Activated B cell treated with CpG ODN at 0.5 μM for 24 hours (primary cell): Measurements from ENCODE around the gene PGGHG. TPM values are rescaled to one million over a fixed set of nuclear protein-coding genes. Genes with fewer than 3 reads are reported as not detected.

ENCODE experiments used
- ATAC-seq: fragments of 200-7000 bp; cut with Tn5 transposase; one replicate; pipeline ENCODE4 v1.10.0; 2021; ENCODE audit warnings: low read depth, mild to moderate bottlenecking, moderate library complexity
- CTCF ChIA-PET: fragments of 350-600 bp; sonication (Branson Sonifier 250); formaldehyde crosslinking; loops from one replicate; lab custom pipeline; 2021; ENCODE audit warnings: antibody characterized with exemption; lab: Charles Lee
- POLR2A ChIA-PET: fragments of 350-600 bp; sonication (Branson Sonifier 250); formaldehyde crosslinking; loops from one replicate; lab custom pipeline; 2021; ENCODE audit warnings: antibody characterized with exemption; lab: Charles Lee
- DNase-seq: peaks from one replicate; pipeline ENCODE4 v3.0.0; 2022
- H3K27ac Mint-ChIP-seq: one replicate; pipeline ENCODE4 v1.8.0; 2020; ENCODE audit warnings: mixed read lengths
- H3K27me3 Mint-ChIP-seq: one replicate; pipeline ENCODE4 v1.8.0; 2021; ENCODE audit warnings: mixed read lengths
- H3K36me3 Mint-ChIP-seq: one replicate; pipeline ENCODE4 v1.8.0; 2021; ENCODE audit warnings: low read depth, mixed read lengths
- H3K4me1 Mint-ChIP-seq: one replicate; pipeline ENCODE4 v1.8.0; 2021; ENCODE audit warnings: mixed read lengths
- H3K4me3 Mint-ChIP-seq: one replicate; pipeline ENCODE4 v1.8.0; 2020; ENCODE audit warnings: mild to moderate bottlenecking, mixed read lengths
- H3K9me3 Mint-ChIP-seq: one replicate; pipeline ENCODE4 v1.8.0; 2020; ENCODE audit warnings: mixed read lengths
- intact Hi-C: fragments of 100-400 bp; cut with micrococcal nuclease; formaldehyde crosslinking; loops from one replicate; pipeline ENCODE4 v1.15.1; 2024
- total RNA-seq: library from RNA; stranded (reverse); gene quantifications from 2 replicates; pipeline ENCODE4 v1.2.3, GENCODE V29; 2022
- TF ChIP-seq, protein P1 (sequence below): fragments of 200-600 bp; IDR thresholded peaks from one replicate; pipeline ENCODE4 v1.8.0; 2022; ENCODE audit warnings: antibody characterized with exemption, mild to moderate bottlenecking

PGGHG gene
- total RNA-seq, 1 donor from 2014 or later: 74.1 TPM

DNA sequence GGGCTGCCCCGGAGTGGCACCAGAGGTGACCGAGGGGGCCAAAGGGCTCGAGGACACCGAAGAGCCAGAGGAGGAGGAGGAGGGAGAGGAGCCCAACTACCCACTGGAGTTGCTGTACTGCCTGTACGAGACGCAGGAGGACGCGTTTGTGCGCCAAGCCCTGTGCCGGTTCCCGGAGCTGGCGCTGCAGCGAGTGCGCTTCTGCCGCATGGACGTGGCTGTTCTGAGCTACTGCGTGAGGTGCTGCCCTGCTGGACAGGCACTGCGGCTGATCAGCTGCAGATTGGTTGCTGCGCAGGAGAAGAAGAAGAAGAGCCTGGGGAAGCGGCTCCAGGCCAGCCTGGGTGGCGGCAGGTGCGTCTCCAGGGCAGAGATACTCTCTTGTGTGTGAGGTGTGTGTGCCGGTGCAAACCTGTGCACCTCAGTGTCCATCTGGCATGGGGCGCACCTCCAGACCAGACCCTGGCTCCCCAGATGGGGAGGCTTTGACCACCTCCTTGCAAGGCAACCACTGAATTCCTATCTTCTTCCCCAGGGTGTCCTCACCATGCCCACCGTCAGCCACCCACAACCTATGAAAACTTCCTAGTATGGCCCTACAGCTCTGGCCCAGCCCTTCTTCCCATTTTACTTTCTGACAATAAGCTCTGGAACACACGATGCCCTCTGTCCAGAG is 7.3 kb upstream of the PGGHG start:
- H3K4me3 Mint-ChIP-seq: peak overlapping the region; percentile 71
- DNase-seq (no peak), ATAC-seq (no peak)
- peaks cover 26% of the 10 kb centered on the region for H3K27me3 Mint-ChIP-seq
- no peaks in the 10 kb centered on the region for H3K36me3 Mint-ChIP-seq
- ChIA-PET CTCF (interaction anchor here (1.1 to 3.5 kb wide), 2 partner anchors 24 to 30 kb away, joined by 3 to 21 read pairs; no protein-coding TSS in a partner anchor), POLR2A (interaction anchor here (0.7 to 6.5 kb wide), 6 partner anchors 9 to 74 kb away, joined by 3 to 74 read pairs (median 9); partner anchors contain the start of genes BET1L, IFITM5, PGGHG and RIC8A)
- H3K4me1 Mint-ChIP-seq: peaks cover 26% of the 10 kb centered on the region
- intact Hi-C loops: no loop called here
- peaks cover 2% of the 10 kb centered on the region for H3K9me3 Mint-ChIP-seq
- no peak overlapping the region for H3K27ac Mint-ChIP-seq
- TF ChIP-seq, protein P1, sequence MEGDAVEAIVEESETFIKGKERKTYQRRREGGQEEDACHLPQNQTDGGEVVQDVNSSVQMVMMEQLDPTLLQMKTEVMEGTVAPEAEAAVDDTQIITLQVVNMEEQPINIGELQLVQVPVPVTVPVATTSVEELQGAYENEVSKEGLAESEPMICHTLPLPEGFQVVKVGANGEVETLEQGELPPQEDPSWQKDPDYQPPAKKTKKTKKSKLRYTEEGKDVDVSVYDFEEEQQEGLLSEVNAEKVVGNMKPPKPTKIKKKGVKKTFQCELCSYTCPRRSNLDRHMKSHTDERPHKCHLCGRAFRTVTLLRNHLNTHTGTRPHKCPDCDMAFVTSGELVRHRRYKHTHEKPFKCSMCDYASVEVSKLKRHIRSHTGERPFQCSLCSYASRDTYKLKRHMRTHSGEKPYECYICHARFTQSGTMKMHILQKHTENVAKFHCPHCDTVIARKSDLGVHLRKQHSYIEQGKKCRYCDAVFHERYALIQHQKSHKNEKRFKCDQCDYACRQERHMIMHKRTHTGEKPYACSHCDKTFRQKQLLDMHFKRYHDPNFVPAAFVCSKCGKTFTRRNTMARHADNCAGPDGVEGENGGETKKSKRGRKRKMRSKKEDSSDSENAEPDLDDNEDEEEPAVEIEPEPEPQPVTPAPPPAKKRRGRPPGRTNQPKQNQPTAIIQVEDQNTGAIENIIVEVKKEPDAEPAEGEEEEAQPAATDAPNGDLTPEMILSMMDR: no peak

DNA sequence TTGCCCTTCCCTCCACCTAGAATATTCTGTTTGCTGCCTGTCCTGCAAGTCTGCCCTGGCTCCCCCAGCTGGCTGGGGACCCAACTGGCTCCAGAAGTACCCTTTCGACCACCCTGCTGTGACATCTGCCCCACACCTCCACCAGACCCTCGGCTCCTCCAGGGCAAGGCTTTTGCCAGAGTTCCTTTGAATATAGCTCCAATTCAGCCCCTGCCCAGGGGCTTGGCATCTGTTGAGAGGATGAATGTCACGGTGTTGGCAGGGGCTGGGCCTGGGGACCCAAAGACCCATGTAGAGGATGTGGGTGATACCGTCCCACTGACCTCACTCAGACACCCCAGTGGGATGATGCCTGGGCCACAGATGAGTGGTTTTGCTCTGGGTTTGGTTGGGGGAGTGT is 6.8 kb upstream of the PGGHG start:
- TF ChIP-seq, protein P1: no peak
- DNase-seq (no peak), ATAC-seq (no peak)
- no peak overlapping the region for H3K27ac Mint-ChIP-seq
- peaks cover 29% of the 10 kb centered on the region for H3K4me1 Mint-ChIP-seq
- POLR2A ChIA-PET: interaction anchor here (1.1 to 6.5 kb wide), 3 partner anchors 15 to 45 kb away, joined by 3 to 74 read pairs (median 7); partner anchors contain the start of genes IFITM5 and PSMD13
- H3K9me3 Mint-ChIP-seq: no peaks in the 10 kb centered on the region
- no peaks in the 10 kb centered on the region for H3K36me3 Mint-ChIP-seq
- H3K4me3 Mint-ChIP-seq: peak overlapping the region; percentile 13
- CTCF ChIA-PET: interaction anchor here (1.1 to 3.5 kb wide), 2 partner anchors 25 to 31 kb away, joined by 3 to 21 read pairs; no protein-coding TSS in a partner anchor
- H3K27me3 Mint-ChIP-seq: peaks cover 29% of the 10 kb centered on the region
- intact Hi-C loops: no loop called here

DNA sequence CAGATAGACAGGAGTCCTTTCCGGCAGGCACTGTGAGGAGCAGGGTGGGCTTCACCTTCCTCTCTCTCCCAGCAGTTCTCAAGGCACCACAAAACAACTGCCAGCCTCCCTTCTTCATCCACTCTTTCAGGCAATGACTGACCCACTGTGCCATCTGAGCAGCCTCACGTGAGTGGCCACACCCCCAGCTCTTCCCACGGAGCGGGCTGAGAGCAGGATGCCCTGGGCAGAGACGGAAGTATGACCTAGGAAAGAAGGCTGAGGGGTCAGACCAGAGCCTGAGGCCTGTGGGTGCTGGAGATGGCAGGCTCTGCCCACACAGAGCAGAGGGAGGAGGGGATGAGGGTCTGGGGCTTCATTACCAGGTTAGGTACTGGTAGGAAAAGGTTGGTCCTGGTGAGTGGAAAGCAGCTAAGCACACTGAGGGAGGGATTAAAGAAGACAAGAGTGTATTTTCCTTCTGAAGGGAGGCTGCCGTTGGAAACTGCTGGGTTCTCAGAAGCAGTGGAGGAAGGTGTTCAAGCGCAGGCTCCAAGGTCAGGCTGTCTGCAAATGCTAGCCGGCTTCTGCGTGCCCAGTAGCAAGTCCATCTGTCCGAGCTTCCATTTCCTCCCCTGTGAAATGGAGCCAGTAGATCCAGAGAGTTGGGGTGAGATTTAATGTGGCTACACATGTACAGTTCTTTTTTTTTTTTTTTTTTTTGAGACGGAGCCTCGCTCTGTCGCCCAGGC is 6.1 kb upstream of the PGGHG start:
- no peak overlapping the region for H3K4me3 Mint-ChIP-seq
- no peak for ATAC-seq
- no peaks in the 10 kb centered on the region for H3K9me3 Mint-ChIP-seq
- no peak for DNase-seq
- POLR2A ChIA-PET: interaction anchor here (1.2 to 6.5 kb wide), 2 partner anchors 16 to 46 kb away, joined by 7 to 74 read pairs; partner anchors contain the start of gene PSMD13
- H3K27ac Mint-ChIP-seq: no peak overlapping the region
- intact Hi-C loops: no loop called here
- peaks cover 30% of the 10 kb centered on the region for H3K27me3 Mint-ChIP-seq
- TF ChIP-seq, protein P1: no peak
- CTCF ChIA-PET: interaction anchor here (1.1 kb wide), 1 partner anchor 25 kb away, joined by 3 read pairs; no protein-coding TSS in a partner anchor
- H3K4me1 Mint-ChIP-seq: peaks cover 31% of the 10 kb centered on the region
- no peaks in the 10 kb centered on the region for H3K36me3 Mint-ChIP-seq

DNA sequence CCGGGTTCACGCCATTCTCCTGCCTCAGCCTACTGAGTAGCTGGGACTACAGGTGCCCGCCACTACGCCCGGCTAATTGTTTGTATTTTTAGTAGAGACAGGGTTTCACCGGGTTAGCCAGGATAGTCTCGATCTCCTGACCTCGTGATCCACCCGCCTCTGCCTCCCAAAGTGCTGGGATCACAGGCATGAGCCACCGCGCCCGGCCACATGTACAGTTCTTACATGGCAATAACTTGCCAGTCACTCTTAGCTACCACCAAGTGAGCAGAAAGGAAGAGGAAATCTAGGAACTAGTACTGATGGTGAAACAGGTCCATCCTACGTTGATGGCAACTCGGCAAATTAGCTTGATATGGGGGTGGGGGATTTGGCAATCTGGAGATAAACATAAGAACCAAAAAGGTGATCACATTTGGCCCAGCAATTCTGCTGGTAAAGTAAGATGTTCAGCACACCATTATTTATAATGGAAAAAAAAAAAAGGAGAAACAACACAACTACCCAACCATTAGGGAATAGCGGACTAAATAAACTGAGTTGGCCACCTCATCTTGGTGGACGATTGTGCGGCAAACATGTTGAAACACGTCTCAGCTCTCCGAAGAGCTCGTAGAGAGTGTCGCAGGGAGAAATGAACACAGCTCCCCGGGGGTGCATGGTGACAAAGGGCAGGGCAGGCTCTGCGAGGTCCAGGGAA is 5.4 kb upstream of the PGGHG start:
- H3K4me1 Mint-ChIP-seq: peaks cover 37% of the 10 kb centered on the region
- TF ChIP-seq, protein P1: no peak
- POLR2A ChIA-PET: interaction anchor here (1.0 to 6.5 kb wide), 4 partner anchors 9 to 47 kb away, joined by 3 to 74 read pairs (median 6); partner anchors contain the start of gene PSMD13
- no peak overlapping the region for H3K27ac Mint-ChIP-seq
- H3K9me3 Mint-ChIP-seq: no peaks in the 10 kb centered on the region
- ATAC-seq: no peak
- no peak overlapping the region for H3K4me3 Mint-ChIP-seq
- peaks cover 1% of the 10 kb centered on the region for H3K36me3 Mint-ChIP-seq
- intact Hi-C loops: no loop called here
- no peak for DNase-seq
- H3K27me3 Mint-ChIP-seq: peaks cover 30% of the 10 kb centered on the region
- CTCF ChIA-PET: no interaction called here
